ENCODE results near the gene KDM2A. TPM values are rescaled to one million over a fixed set of nuclear protein-coding genes. Genes with fewer than 3 reads are reported as not detected.

KDM2A gene
- total RNA-seq, 1 experiment from 2014 or later = 121 TPM

GRCh38 chr11:67238894-67239782, 120.1 kb downstream of the KDM2A start:
- no peak for DNase-seq (ENCODE audit: low spot score)
- ChIA-PET CTCF (interaction anchor here (1.0 to 1.9 kb wide), 3 partner anchors 23 to 158 kb away, joined by 3 to 11 read pairs (median 7); partner anchors contain the start of gene KDM2A), POLR2A (ENCODE audit: low non-redundant PET) (interaction anchor here (0.5 to 1.0 kb wide), 2 partner anchors 120 to 278 kb away, joined by 4 to 8 read pairs; partner anchors contain the start of gene KDM2A)
- TF ChIP-seq CTCF (conservative IDR thresholded peaks at IDR 0.05; ENCODE audit: low read depth, low read length) (no peak), EZH2 (IDR thresholded peaks at IDR 0.05; ENCODE audit: borderline replicate concordance, low read depth, low read length, poor library complexity, severe bottlenecking) (no peak)
- Histone ChIP-seq H3K27ac (ENCODE audit: low read depth, low read length, poor library complexity, severe bottlenecking) (peak overlapping the region; percentile 68), H3K27me3 (replicated peaks; ENCODE audit: insufficient read depth, low read depth, low read length, poor library complexity) (no peaks in the 10 kb centered on the region), H3K9me3 (ENCODE audit: low read depth, low read length, poor library complexity, severe bottlenecking) (no peaks in the 10 kb centered on the region), H3K4me3 (ENCODE audit: low read depth, low read length, poor library complexity, severe bottlenecking) (peak overlapping the region; percentile 74), H3K36me3 (ENCODE audit: insufficient read depth, low read length, poor library complexity, severe bottlenecking) (peaks cover 20% of the 10 kb centered on the region), H3K4me1 (ENCODE audit: insufficient read depth, low read length, poor library complexity, severe bottlenecking) (peaks cover 23% of the 10 kb centered on the region)
- BruUV-seq (replicated peaks) = no TSS peak
- intact Hi-C loops (cut with micrococcal nuclease; ENCODE audit: unreplicated experiment) = loop anchor here (2.0 kb wide), 1 partner anchor 118 kb away; no protein-coding TSS in a partner anchor

GRCh38 chr11:67239783-67240575, 120.9 kb downstream of the KDM2A start:
- Histone ChIP-seq H3K4me3 (ENCODE audit: low read depth, low read length, poor library complexity, severe bottlenecking) (peak overlapping the region; percentile 74), H3K27me3 (replicated peaks; ENCODE audit: insufficient read depth, low read depth, low read length, poor library complexity) (no peaks in the 10 kb centered on the region), H3K36me3 (ENCODE audit: insufficient read depth, low read length, poor library complexity, severe bottlenecking) (peaks cover 29% of the 10 kb centered on the region), H3K9me3 (ENCODE audit: low read depth, low read length, poor library complexity, severe bottlenecking) (no peaks in the 10 kb centered on the region), H3K4me1 (ENCODE audit: insufficient read depth, low read length, poor library complexity, severe bottlenecking) (peaks cover 23% of the 10 kb centered on the region), H3K27ac (ENCODE audit: low read depth, low read length, poor library complexity, severe bottlenecking) (peak overlapping the region; percentile 96)
- ChIA-PET CTCF (interaction anchor here (1.0 to 1.9 kb wide), 3 partner anchors 22 to 159 kb away, joined by 3 to 11 read pairs (median 7); partner anchors contain the start of gene KDM2A), POLR2A (ENCODE audit: low non-redundant PET) (interaction anchor here (0.5 to 1.0 kb wide), 2 partner anchors 121 to 279 kb away, joined by 4 to 8 read pairs; partner anchors contain the start of gene KDM2A)
- TSS peak; percentile 62 for BruUV-seq (replicated peaks)
- DNase-seq (ENCODE audit: low spot score) = peak; percentile 100
- no peak for TF ChIP-seq CTCF (conservative IDR thresholded peaks at IDR 0.05; ENCODE audit: low read depth, low read length)
- no peak for TF ChIP-seq EZH2 (IDR thresholded peaks at IDR 0.05; ENCODE audit: borderline replicate concordance, low read depth, low read length, poor library complexity, severe bottlenecking)
- intact Hi-C loops (cut with micrococcal nuclease; ENCODE audit: unreplicated experiment) = loop anchor here (2.0 to 5.0 kb wide), 2 partner anchors 119 to 158 kb away; no protein-coding TSS in a partner anchor
